AG09319 (cell line): ENCODE results near the gene SYT9.

ENCODE experiments used
- DNase-seq: peaks from one replicate; pipeline ENCODE4 v3.0.0-alpha.2; 2010; ENCODE audit warnings: low read depth; ENCODE audit errors: extremely low read depth
- TF ChIP-seq, protein P1 (sequence below): IDR thresholded peaks from 2 replicates; pipeline ENCODE4 v1.5.1; 2011; ENCODE audit warnings: low read depth, mild to moderate bottlenecking, inconsistent platforms, low read length, moderate library complexity

The SYT9 gene

DNA sequence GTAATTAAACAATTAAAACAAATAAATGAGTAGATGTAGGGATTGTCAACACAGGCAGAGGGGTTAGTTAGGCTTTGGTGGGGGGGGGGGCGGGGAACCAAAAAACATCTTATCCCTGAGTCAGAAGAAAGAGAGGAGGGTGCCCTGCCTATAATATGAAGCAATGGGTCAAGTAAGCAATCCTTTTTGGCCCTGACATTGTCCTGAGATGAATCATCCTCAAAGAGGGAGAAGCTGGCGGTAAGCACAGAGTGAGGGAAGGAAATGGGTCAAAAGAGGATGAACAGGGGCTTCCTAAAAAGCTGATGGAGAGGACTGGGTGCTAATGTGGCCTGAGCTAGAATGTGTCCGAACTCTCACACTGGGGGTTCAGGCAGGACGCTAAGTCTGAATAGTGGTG, 238.3 kb downstream of the SYT9 start:
- peak; percentile 49 for DNase-seq
- TF ChIP-seq, protein P1, sequence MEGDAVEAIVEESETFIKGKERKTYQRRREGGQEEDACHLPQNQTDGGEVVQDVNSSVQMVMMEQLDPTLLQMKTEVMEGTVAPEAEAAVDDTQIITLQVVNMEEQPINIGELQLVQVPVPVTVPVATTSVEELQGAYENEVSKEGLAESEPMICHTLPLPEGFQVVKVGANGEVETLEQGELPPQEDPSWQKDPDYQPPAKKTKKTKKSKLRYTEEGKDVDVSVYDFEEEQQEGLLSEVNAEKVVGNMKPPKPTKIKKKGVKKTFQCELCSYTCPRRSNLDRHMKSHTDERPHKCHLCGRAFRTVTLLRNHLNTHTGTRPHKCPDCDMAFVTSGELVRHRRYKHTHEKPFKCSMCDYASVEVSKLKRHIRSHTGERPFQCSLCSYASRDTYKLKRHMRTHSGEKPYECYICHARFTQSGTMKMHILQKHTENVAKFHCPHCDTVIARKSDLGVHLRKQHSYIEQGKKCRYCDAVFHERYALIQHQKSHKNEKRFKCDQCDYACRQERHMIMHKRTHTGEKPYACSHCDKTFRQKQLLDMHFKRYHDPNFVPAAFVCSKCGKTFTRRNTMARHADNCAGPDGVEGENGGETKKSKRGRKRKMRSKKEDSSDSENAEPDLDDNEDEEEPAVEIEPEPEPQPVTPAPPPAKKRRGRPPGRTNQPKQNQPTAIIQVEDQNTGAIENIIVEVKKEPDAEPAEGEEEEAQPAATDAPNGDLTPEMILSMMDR: no peak

DNA sequence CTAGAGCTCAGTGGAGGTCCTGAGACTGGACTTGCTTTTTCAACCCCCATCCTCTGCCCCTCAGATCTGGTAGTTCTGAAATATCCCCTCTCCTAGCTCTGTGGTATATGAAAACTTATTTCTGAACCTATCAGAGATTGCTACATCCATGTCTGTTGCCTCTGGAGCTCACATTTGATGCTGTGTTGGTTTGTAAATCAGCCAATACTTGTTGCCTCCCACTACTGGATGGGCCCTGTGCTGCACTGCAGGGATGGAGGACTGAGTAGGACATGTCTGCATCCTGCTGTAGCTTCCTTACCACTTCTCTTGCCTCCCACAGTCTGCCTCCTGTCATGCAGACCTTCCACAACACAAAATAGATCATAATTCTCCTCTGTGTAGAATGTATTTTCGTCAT, 238.8 kb downstream of the SYT9 start:
- TF ChIP-seq, protein P1: no peak
- DNase-seq: no peak

DNA sequence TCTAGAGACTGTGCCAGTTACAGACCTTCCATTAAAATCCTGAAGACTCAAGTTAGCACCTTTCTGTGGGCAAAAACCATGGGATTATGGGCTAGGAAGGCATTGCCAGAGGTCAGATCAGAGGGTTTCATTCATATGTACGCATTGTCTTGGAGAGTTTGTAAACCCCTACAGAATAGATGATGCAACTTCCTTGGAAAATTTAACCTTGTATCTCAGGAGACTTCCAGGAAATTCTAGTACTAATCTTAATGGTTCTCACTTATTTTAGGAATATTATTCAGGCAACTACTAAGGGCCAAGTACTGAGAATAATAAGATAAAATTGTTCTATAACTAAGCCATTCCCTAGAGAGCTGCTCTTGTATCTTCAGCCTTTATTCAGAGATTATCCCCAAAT, 240.5 kb downstream of the SYT9 start:
- no peak for DNase-seq
- TF ChIP-seq, protein P1: no peak

DNA sequence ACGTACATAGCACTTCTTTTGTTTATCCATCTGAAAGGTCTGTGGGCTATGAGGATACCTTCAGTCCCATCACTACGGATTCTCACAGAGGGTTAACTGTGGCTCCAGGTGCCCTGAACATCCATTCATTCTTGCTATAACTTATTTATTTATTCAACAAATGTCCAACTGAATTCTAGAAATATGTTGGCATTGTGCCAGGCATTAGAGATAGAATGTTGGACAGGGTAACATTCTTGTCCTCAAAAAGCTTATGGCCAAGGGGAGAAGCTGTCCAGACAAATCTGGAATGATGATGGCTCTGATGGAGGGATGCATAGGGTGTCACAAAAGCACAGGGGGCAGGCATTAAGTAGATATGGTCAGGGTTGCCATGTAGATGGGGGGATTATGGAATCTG, 242.0 kb downstream of the SYT9 start:
- TF ChIP-seq, protein P1: no peak
- no peak for DNase-seq

DNA sequence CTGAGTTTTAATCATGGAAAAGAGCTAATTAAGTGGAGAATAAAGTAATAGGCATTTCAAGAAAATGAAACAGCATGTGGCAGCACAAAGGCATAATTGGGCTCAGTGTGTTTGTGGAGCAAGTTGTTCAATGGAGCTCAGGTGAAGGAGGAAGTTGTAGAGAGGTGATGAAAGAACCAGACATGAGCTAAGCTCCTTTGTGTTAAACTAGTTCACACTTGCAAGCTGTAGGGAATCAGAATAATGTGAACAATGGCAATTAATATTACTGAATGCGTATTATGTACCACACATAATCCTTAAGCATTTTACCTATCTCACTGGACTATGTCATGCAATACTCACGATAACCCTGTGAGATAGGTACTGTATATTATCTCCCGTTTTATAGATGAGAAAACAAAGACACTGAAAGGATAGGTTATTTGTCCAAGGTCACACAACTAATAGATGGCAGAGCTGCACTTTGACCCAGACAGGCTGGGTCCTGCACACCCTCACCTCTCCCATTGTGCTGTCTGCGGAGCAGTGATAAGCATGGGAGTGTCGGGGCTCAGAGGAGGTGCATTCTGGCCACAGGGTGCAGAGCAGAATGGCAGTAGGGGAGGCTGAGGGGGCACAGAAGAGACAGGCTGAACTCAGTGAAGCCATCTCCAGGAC, 242.5 kb downstream of the SYT9 start:
- TF ChIP-seq, protein P1: no peak
- DNase-seq: no peak

DNA sequence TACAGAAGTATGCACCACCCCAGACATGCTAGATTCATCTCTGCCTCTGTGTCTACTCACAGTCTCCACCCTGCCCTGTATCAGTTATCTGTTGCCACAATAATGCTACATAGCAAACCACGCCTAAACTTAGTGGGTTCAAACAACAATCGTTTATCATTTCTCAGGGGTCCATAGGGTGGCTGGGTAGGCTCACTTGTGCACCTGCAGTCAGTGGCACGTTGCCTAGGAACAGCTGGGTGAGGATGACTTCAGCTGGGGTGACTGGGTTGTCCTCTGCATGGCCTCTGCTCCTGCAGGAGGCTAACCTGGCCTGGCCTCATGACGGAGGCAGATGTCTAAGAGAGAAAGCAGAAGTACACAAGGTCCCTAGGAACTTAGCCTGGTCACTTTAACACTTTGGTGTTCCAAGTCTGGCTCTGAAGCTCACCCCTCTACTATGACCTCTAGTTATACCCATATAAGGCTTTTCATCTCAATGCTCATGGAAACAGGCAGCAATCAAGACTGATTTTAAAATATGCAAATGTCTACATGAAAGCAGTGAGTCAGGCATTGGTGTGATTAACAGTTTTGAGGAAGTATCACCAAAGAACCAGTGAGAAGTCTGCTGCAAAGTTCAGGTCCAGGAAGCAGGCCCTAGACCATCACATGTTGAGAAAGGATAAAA, 244.3 kb downstream of the SYT9 start:
- TF ChIP-seq, protein P1: no peak
- DNase-seq: no peak

DNA sequence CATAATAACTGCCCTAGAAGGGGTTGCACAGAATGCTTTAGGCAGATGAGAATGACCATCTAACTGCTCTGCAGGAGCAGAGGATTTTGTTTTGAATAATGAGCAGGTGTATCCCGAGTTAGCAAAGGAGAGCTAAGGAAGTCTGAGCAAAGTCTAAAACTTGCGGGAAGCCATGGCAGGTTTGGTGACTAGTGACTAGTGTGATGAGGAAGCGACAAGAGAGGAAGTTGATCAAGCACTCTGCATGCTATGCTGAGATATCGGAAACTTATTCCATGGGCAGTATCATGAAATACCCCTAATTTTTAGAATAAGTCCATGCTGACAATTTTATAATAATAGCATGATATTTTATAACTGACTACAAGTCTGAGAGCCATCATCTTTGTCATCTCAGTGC, 246.5 kb downstream of the SYT9 start:
- TF ChIP-seq, protein P1: no peak
- DNase-seq: no peak
